Activated CD8-positive, alpha-beta T cell treated with anti-CD3 and anti-CD28 coated beads for 36 hours (primary cell): ENCODE results near the gene CRELD2. TPM values are rescaled to one million over a fixed set of nuclear protein-coding genes. Genes with fewer than 3 reads are reported as not detected.

Source experiments
- ATAC-seq: fragments of 200-7000 bp; cut with Tn5 transposase; one replicate; pipeline ENCODE4 v1.10.0; 2021; ENCODE audit warnings: mild to moderate bottlenecking, moderate library complexity
- CTCF ChIA-PET: fragments of 350-600 bp; sonication (Branson Sonifier 250); formaldehyde crosslinking; loops from one replicate; lab custom pipeline; 2021; ENCODE audit warnings: antibody characterized with exemption; lab: Charles Lee
- POLR2A ChIA-PET: fragments of 350-600 bp; sonication (Branson Sonifier 250); formaldehyde crosslinking; loops from one replicate; lab custom pipeline; 2021; ENCODE audit warnings: antibody characterized with exemption; lab: Charles Lee
- DNase-seq: peaks from one replicate; pipeline ENCODE4 v3.0.0-alpha.2; 2020
- H3K27ac Mint-ChIP-seq: one replicate; pipeline ENCODE4 v1.8.0; 2021; ENCODE audit warnings: mild to moderate bottlenecking, mixed read lengths
- H3K27me3 Mint-ChIP-seq: one replicate; pipeline ENCODE4 v1.8.0; 2021; ENCODE audit warnings: mixed read lengths
- H3K36me3 Mint-ChIP-seq: one replicate; pipeline ENCODE4 v1.8.0; 2021; ENCODE audit warnings: low read depth, mixed read lengths
- H3K4me1 Mint-ChIP-seq: one replicate; pipeline ENCODE4 v1.8.0; 2021; ENCODE audit warnings: low read depth, mixed read lengths
- H3K4me3 Mint-ChIP-seq: one replicate; pipeline ENCODE4 v1.8.0; 2021; ENCODE audit warnings: mild to moderate bottlenecking, moderate library complexity, mixed read lengths
- H3K9me3 Mint-ChIP-seq: one replicate; pipeline ENCODE4 v1.8.0; 2021; ENCODE audit warnings: mixed read lengths
- CTCF ChIP-seq: fragments of 200-600 bp; IDR thresholded peaks from one replicate; pipeline ENCODE4 v1.8.0; 2022; ENCODE audit warnings: antibody characterized with exemption, mild to moderate bottlenecking
- intact Hi-C: fragments of 100-400 bp; cut with micrococcal nuclease; formaldehyde crosslinking; loops from one replicate; pipeline ENCODE4 v1.10.0; 2022
- total RNA-seq, 2 experiments: library from RNA; stranded (reverse); gene quantifications; one replicate each; pipeline ENCODE4 v1.2.3, GENCODE V29; 2021

CRELD2 gene
- total RNA-seq, 2 experiments from 2014 or later = 26.1 to 28.2 TPM

GRCh38 chr22:49887064-49887451 is 31.4 kb upstream of the CRELD2 start:
- intact Hi-C loops = no loop called here
- no peak for TF ChIP-seq CTCF
- POLR2A ChIA-PET = no interaction called here
- no peak for DNase-seq
- no peak overlapping the region for H3K27ac Mint-ChIP-seq
- CTCF ChIA-PET = interaction anchor here (1.4 to 1.7 kb wide), 2 partner anchors 32 to 120 kb away, joined by 3 to 4 read pairs; no protein-coding TSS in a partner anchor
- no peaks in the 10 kb centered on the region for H3K9me3 Mint-ChIP-seq
- peaks cover 76% of the 10 kb centered on the region for H3K36me3 Mint-ChIP-seq
- peaks cover 3% of the 10 kb centered on the region for H3K4me1 Mint-ChIP-seq
- H3K27me3 Mint-ChIP-seq = no peaks in the 10 kb centered on the region
- no peak overlapping the region for H3K4me3 Mint-ChIP-seq
- ATAC-seq = no peak

- ChIA-PET POLR2A (no interaction called here), CTCF (interaction anchor here (1.4 to 1.7 kb wide), 2 partner anchors 33 to 120 kb away, joined by 3 to 4 read pairs; no protein-coding TSS in a partner anchor)
- Mint-ChIP-seq H3K36me3 (peaks cover 80% of the 10 kb centered on the region), H3K4me1 (peaks cover 1% of the 10 kb centered on the region), H3K27ac (no peak overlapping the region), H3K4me3 (no peak overlapping the region), H3K9me3 (no peaks in the 10 kb centered on the region), H3K27me3 (no peaks in the 10 kb centered on the region)
- TF ChIP-seq CTCF = no peak
- intact Hi-C loops = no loop called here
- no peak for ATAC-seq
- DNase-seq = no peak
Measured at GRCh38 chr22:49887702-49888101, 30.7 kb upstream of the CRELD2 start.

- no peak for TF ChIP-seq CTCF
- no peak overlapping the region for H3K4me3 Mint-ChIP-seq
- no peaks in the 10 kb centered on the region for H3K27me3 Mint-ChIP-seq
- intact Hi-C loops = no loop called here
- ATAC-seq (no peak), DNase-seq (no peak)
- H3K27ac Mint-ChIP-seq = no peak overlapping the region
- H3K9me3 Mint-ChIP-seq = no peaks in the 10 kb centered on the region
- POLR2A ChIA-PET = no interaction called here
- no peaks in the 10 kb centered on the region for H3K4me1 Mint-ChIP-seq
- H3K36me3 Mint-ChIP-seq = peaks cover 77% of the 10 kb centered on the region
- CTCF ChIA-PET = interaction anchor here (0.9 to 1.1 kb wide), 2 partner anchors 123 to 141 kb away, joined by 3 read pairs; no protein-coding TSS in a partner anchor
Measured at GRCh38 chr22:49889071-49889470, 29.4 kb upstream of the CRELD2 start.

GRCh38 chr22:49892226-49892899 is 26.1 kb upstream of the CRELD2 start:
- Mint-ChIP-seq H3K4me1 (no peaks in the 10 kb centered on the region), H3K36me3 (peaks cover 59% of the 10 kb centered on the region), H3K4me3 (no peak overlapping the region), H3K9me3 (no peaks in the 10 kb centered on the region), H3K27ac (no peak overlapping the region), H3K27me3 (no peaks in the 10 kb centered on the region)
- TF ChIP-seq CTCF = no peak
- ATAC-seq (no peak), DNase-seq (no peak)
- ChIA-PET CTCF (no interaction called here), POLR2A (interaction anchor here (1.4 kb wide), 1 partner anchor 13 kb away, joined by 3 read pairs; no protein-coding TSS in a partner anchor)
- intact Hi-C loops = no loop called here

GRCh38 chr22:49893025-49893424 is 25.4 kb upstream of the CRELD2 start:
- H3K27ac Mint-ChIP-seq = no peak overlapping the region
- TF ChIP-seq CTCF = no peak
- POLR2A ChIA-PET = interaction anchor here (1.4 kb wide), 1 partner anchor 12 kb away, joined by 3 read pairs; no protein-coding TSS in a partner anchor
- peaks cover 52% of the 10 kb centered on the region for H3K36me3 Mint-ChIP-seq
- no peaks in the 10 kb centered on the region for H3K9me3 Mint-ChIP-seq
- no peak for DNase-seq
- H3K4me1 Mint-ChIP-seq = no peaks in the 10 kb centered on the region
- ATAC-seq = no peak
- H3K4me3 Mint-ChIP-seq = no peak overlapping the region
- H3K27me3 Mint-ChIP-seq = no peaks in the 10 kb centered on the region
- CTCF ChIA-PET = no interaction called here
- intact Hi-C loops = no loop called here
